Measurements from ENCODE around the gene MAMDC4.

MAMDC4 gene

DNA sequence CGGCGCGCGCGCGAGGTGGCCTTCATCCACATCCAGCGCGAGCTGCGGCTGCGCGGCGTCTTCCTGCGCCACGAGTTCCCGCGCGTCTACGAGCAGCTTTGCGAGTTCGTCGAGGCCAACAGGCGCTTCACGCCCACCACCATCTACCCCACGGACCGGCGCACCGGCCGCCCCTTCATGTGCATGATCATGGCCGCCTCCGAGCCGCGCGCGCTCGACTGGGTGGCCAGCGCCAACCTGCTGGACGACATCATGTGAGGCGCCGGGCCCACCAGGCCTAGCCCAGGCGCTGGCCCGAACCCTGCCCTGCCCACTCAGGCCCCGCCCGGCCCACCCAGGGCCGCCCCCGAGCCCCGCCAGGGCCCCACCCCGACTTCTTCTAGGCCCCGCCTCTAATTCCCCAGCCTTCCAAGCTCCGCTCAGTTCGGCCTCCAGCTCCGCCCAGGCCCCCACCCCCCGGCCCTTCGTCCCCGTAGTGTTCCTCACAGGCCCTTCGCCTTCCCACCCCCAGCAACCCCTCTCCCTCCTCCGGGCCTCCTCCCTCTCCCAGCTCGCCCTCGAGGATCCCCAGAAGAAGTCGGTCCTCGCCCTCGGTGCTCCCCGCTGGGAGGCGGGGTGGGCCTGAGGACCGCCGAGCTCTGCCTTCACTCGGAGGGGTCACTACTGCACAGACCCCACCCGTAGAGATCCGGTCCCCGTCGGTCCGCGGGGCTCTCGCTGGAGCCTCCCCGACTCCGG is 4.9 kb upstream of the MAMDC4 start:
- DNase-seq (ENCODE audit: low spot score): peak; percentile 64
- in situ Hi-C loops (cut with MboI; ENCODE audit: low sequenced_read_pairs, unreplicated experiment): no loop called here
- TF ChIP-seq, protein P1, sequence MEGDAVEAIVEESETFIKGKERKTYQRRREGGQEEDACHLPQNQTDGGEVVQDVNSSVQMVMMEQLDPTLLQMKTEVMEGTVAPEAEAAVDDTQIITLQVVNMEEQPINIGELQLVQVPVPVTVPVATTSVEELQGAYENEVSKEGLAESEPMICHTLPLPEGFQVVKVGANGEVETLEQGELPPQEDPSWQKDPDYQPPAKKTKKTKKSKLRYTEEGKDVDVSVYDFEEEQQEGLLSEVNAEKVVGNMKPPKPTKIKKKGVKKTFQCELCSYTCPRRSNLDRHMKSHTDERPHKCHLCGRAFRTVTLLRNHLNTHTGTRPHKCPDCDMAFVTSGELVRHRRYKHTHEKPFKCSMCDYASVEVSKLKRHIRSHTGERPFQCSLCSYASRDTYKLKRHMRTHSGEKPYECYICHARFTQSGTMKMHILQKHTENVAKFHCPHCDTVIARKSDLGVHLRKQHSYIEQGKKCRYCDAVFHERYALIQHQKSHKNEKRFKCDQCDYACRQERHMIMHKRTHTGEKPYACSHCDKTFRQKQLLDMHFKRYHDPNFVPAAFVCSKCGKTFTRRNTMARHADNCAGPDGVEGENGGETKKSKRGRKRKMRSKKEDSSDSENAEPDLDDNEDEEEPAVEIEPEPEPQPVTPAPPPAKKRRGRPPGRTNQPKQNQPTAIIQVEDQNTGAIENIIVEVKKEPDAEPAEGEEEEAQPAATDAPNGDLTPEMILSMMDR (IDR thresholded peaks at IDR 0.05; ENCODE audit: borderline replicate concordance, control extremely low read depth, extremely low read depth, insufficient read depth, missing control alignments): no peak

DNA sequence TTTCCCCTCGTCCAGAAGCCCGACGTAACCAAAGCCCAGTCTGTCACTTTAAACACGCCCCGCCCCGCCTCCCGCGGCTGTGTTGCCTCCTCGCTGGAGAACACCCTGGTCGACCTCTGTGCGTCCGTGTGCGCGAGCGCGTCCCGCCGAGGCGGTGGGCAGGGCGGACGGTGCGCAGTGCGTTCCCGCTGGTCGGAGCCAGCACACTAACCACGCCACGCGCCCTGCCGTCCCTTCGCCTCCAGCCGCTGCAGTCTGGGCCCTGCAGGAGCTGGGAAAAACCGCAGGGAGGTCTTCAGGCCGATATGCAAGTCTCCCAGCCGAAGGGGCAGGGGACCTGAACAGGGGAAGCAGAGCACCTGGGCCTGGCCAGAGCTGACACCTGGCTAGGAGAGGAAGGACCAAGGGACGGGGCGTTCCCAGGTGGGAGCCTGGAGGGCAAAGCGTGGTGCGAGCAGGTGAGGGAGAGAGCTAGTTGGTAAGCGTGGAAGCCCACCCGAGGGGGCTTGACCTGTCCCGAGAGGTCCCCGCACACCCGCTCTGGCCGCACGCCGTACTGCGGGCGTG is 4.2 kb upstream of the MAMDC4 start:
- TF ChIP-seq, protein P1 (IDR thresholded peaks at IDR 0.05; ENCODE audit: borderline replicate concordance, control extremely low read depth, extremely low read depth, insufficient read depth, missing control alignments): no peak
- in situ Hi-C loops (cut with MboI; ENCODE audit: low sequenced_read_pairs, unreplicated experiment): no loop called here
- peak; percentile 85 for DNase-seq (ENCODE audit: low spot score)

DNA sequence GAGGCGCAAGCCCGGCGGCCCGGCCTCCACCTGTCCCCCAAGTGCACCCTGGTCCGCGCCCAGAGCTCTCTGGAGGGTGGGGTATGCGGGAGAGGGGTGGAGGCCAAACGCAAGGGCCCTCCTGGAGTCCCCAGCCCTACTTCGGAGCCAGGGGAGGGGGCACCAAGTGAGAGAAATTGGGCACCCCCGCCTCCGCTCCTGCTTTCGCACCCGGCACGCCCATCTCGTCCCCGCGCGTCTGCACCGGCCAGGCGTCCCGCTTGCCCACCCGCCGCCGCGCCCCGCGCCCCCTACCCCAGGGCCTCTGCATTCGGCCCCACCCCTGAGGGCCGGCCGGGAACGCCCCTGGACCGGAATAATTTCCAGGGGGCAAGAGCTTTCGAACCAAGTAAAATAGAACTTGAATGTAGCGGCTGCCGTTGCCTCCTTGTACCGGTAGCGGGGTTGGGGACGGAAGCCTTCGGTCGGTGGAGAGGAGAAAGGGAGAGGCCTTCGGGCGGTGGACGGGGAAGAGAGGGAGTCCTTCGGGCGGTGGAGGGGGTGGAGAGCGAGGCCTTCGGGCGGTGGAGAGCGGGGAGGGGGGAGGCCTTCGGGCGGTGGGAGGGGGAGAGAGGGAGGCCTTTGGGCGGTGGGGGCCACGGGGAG is 3.6 kb upstream of the MAMDC4 start:
- TF ChIP-seq, protein P1 (IDR thresholded peaks at IDR 0.05; ENCODE audit: borderline replicate concordance, control extremely low read depth, extremely low read depth, insufficient read depth, missing control alignments): no peak
- peak; percentile 80 for DNase-seq (ENCODE audit: low spot score)

DNA sequence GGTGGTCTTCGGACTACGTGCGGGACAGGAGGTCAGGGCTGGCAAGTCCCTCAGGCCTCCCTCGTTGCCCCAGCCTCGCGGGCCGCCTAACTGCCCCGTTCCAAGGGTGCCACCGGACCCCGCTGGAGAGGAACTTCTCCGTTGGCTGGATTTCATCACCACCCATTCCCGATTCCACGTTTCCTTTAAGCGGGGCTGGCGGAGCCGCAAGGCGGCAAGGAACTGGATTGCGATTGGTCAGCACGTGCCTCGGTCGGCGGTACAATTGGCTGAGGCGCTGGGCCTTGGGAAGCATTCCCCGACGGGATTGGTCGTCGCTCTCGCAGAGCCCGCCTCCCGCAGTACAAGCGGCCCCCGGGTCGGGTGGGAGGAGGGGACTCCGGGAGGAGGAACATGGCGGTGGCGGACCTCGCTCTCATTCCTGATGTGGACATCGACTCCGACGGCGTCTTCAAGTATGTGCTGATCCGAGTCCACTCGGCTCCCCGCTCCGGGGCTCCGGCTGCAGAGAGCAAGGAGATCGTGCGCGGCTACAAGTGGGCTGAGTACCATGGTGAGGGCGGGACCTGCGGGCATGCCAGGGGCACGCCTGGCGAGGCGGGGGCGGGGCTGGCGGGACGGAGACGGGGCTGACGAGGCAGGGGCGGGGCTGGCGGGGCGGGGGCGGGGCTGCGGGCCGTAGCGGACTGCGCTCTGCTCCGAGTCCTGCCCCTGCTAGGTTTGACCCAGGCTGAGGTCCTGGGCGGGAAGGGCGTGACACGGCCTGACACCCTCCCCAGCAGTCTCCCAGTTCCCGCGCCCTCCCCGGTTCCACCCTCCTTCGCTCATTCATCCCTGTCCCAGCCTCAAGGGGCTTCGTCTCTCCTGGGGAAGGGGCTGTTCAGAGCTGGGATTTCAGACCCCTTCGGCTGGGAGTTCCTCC is 2.8 kb upstream of the MAMDC4 start, which contains the start of gene PHPT1:
Gene PHPT1, plus strand, starts transcription at position 372 of the 922 bp plus-strand sequence. Its CDS starts 22 bp downstream, at position 394.
- TF ChIP-seq, protein P1 (IDR thresholded peaks at IDR 0.05; ENCODE audit: borderline replicate concordance, control extremely low read depth, extremely low read depth, insufficient read depth, missing control alignments): no peak
- in situ Hi-C loops (cut with MboI; ENCODE audit: low sequenced_read_pairs, unreplicated experiment): no loop called here
- DNase-seq (ENCODE audit: low spot score): peak; percentile 100

More for the DNA sequence above, 3.6 kb upstream of the MAMDC4 start:
- in situ Hi-C loops (cut with MboI; ENCODE audit: low sequenced_read_pairs, unreplicated experiment): no loop called here

DNA sequence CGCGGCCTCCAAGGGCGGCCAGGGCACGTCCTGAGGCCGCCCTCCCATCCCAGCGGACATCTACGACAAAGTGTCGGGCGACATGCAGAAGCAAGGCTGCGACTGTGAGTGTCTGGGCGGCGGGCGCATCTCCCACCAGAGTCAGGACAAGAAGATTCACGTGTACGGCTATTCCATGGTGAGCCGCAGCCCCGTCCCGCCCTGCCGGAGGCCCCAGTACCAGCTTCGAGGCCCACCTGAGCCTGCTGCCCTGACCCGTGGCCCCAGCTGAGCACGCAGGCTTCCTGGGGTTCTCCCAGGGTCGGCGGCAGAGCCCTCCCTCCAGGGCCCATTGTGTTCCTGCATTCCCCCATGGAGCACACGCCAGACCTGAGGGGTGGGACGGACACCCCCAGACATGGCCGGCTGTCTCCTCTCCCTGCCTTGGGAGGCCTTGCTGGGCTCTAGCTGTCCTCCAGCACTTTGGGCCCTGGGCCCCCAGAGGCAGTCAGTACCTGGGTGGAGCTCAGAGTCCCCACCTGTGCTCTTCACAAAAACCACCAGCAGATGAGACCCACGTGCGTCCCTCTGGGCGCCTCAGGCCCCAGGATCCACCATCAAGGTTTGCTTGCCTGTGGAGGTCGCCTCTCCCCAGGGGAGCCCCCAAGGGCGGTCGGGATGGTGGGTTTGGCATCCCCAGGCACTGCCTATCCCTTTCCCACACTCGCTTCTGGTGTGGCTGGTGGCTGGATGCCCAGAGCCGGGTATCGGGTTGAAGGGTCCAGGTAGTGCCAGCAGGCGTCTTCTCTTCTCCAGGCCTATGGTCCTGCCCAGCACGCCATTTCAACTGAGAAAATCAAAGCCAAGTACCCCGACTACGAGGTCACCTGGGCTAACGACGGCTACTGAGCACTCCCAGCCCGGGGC is 1.9 kb upstream of the MAMDC4 start:
- TF ChIP-seq, protein P1 (IDR thresholded peaks at IDR 0.05; ENCODE audit: borderline replicate concordance, control extremely low read depth, extremely low read depth, insufficient read depth, missing control alignments): no peak
- in situ Hi-C loops (cut with MboI; ENCODE audit: low sequenced_read_pairs, unreplicated experiment): no loop called here
- no peak for DNase-seq (ENCODE audit: low spot score)

Measured in GM13976 (cell line).